B cell (primary cell): ENCODE results near the gene C1orf116.

Experiments used
- EZH2 ChIP-seq: IDR thresholded peaks from 2 replicates; pipeline ENCODE4 v1.6.1; 2012; ENCODE audit warnings: borderline replicate concordance, low read depth, mild to moderate bottlenecking, moderate library complexity, low read length; ENCODE audit not compliant: insufficient read depth, poor library complexity, severe bottlenecking
- TF ChIP-seq, protein P1 (sequence below): fragments of 200-600 bp; IDR thresholded peaks from one replicate; pipeline ENCODE4 v1.8.0; 2022; ENCODE audit warnings: antibody characterized with exemption, mild to moderate bottlenecking

DNA sequence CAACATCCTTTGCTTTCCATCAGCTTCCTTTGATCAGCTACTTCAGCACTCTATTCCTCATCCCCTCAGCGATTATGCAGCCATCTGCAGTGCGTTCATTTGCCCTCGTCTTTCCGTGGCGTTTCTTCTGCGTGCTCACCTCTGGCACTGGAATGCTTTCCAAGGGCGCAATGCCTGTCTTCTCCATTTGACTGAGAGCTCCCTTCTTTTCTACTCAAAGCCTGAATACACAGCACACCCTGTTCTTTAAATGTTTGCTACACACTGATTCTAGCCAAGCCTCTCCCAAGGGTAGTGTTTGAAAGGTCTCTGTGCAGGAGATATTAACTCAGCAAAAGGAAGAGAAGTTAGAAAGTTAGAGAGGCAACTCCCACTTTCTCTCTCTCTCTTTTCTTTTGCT lies 22.6 kb downstream of the C1orf116 start:
- TF ChIP-seq, protein P1, sequence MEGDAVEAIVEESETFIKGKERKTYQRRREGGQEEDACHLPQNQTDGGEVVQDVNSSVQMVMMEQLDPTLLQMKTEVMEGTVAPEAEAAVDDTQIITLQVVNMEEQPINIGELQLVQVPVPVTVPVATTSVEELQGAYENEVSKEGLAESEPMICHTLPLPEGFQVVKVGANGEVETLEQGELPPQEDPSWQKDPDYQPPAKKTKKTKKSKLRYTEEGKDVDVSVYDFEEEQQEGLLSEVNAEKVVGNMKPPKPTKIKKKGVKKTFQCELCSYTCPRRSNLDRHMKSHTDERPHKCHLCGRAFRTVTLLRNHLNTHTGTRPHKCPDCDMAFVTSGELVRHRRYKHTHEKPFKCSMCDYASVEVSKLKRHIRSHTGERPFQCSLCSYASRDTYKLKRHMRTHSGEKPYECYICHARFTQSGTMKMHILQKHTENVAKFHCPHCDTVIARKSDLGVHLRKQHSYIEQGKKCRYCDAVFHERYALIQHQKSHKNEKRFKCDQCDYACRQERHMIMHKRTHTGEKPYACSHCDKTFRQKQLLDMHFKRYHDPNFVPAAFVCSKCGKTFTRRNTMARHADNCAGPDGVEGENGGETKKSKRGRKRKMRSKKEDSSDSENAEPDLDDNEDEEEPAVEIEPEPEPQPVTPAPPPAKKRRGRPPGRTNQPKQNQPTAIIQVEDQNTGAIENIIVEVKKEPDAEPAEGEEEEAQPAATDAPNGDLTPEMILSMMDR, result no peak
- no peak for TF ChIP-seq EZH2
